PFSK-1 (cell line): Measurements from ENCODE around the gene RPP30.

Source experiments
- FOXP2 ChIP-seq: optimal IDR thresholded peaks from 2 replicates; pipeline ENCODE3; 2011; ENCODE audit warnings: borderline replicate concordance, control low read depth, inconsistent platforms; ENCODE audit not compliant: insufficient read depth; ENCODE audit errors: extremely low read length, extremely low read depth
- POLR2AphosphoS5 ChIP-seq: IDR thresholded peaks from 2 replicates; pipeline ENCODE4 v1.6.1; 2012; ENCODE audit warnings: low read depth, mild to moderate bottlenecking, control low read depth, low read length, moderate library complexity
- SIN3A ChIP-seq: IDR thresholded peaks from 2 replicates; pipeline ENCODE4 v1.6.1; 2012; ENCODE audit warnings: mild to moderate bottlenecking, low read length, moderate library complexity, borderline replicate concordance; ENCODE audit not compliant: insufficient read depth
- TAF1 ChIP-seq: IDR thresholded peaks from 2 replicates; pipeline ENCODE4 v1.6.1; 2012; ENCODE audit warnings: low read length, control low read depth, borderline replicate concordance; ENCODE audit not compliant: insufficient read depth
- TF ChIP-seq, protein P1 (sequence below), 2 experiments: IDR thresholded peaks; 2 replicates each; pipeline versions ENCODE4 v1.6.1 to v1.8.0; 2011 to 2012; ENCODE audit warnings: low read depth in 2 of 2, low read length in 2 of 2, control low read depth in 1 of 2, inconsistent platforms in 1 of 2, mild to moderate bottlenecking in 1 of 2, moderate library complexity in 1 of 2; ENCODE audit not compliant: insufficient read depth in 1 of 2

Gene RPP30

DNA sequence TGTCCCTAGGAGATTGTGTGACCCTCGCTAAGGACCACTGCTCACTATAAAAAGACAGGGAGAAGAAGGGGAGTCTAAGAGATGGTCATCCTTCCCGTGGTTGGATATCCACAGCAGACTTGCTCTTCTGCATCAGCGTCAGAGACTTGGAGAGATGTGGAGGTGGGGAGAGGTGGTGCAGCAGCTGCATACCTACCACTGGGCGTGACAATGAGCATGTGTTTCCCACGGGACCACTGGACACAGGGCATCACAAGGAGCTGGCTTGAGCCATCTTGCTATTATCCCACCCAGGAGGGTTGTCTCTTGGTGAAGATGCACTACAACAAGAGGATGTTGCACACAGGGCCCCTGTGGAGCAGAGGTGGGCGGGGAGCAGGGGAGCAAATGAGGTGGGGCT is 67.9 kb downstream of the RPP30 start:
- TF ChIP-seq SIN3A (no peak), TAF1 (no peak), POLR2AphosphoS5 (no peak), FOXP2 (no peak)
- TF ChIP-seq, protein P1, sequence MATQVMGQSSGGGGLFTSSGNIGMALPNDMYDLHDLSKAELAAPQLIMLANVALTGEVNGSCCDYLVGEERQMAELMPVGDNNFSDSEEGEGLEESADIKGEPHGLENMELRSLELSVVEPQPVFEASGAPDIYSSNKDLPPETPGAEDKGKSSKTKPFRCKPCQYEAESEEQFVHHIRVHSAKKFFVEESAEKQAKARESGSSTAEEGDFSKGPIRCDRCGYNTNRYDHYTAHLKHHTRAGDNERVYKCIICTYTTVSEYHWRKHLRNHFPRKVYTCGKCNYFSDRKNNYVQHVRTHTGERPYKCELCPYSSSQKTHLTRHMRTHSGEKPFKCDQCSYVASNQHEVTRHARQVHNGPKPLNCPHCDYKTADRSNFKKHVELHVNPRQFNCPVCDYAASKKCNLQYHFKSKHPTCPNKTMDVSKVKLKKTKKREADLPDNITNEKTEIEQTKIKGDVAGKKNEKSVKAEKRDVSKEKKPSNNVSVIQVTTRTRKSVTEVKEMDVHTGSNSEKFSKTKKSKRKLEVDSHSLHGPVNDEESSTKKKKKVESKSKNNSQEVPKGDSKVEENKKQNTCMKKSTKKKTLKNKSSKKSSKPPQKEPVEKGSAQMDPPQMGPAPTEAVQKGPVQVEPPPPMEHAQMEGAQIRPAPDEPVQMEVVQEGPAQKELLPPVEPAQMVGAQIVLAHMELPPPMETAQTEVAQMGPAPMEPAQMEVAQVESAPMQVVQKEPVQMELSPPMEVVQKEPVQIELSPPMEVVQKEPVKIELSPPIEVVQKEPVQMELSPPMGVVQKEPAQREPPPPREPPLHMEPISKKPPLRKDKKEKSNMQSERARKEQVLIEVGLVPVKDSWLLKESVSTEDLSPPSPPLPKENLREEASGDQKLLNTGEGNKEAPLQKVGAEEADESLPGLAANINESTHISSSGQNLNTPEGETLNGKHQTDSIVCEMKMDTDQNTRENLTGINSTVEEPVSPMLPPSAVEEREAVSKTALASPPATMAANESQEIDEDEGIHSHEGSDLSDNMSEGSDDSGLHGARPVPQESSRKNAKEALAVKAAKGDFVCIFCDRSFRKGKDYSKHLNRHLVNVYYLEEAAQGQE (IDR thresholded peaks at IDR 0.05; ENCODE audit: insufficient read depth in 1 of 2, low read depth in 2 of 2, low read length in 2 of 2), result no peak

DNA sequence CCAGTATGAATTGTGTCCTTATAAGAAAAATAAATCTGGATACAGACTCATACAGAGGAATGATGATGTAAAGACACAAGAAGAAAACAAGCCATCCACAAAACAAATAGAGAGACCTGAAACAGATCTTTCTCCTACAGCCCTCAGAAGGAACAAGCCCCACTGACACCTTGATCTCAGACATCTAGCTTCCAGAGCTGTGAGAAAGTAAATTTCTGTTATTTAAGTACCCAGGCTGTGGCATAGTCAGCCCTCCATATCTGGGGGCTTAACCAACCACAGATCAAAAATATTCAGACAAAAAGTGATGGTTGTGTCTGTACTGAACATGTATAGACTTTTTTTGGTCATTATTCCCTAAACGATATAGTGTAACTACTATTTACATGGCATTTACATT is 73.0 kb downstream of the RPP30 start:
- TF ChIP-seq SIN3A (no peak), POLR2AphosphoS5 (no peak), TAF1 (no peak), FOXP2 (no peak)
- TF ChIP-seq, protein P1 (IDR thresholded peaks at IDR 0.05; ENCODE audit: insufficient read depth in 1 of 2, low read depth in 2 of 2, low read length in 2 of 2), result no peak

DNA sequence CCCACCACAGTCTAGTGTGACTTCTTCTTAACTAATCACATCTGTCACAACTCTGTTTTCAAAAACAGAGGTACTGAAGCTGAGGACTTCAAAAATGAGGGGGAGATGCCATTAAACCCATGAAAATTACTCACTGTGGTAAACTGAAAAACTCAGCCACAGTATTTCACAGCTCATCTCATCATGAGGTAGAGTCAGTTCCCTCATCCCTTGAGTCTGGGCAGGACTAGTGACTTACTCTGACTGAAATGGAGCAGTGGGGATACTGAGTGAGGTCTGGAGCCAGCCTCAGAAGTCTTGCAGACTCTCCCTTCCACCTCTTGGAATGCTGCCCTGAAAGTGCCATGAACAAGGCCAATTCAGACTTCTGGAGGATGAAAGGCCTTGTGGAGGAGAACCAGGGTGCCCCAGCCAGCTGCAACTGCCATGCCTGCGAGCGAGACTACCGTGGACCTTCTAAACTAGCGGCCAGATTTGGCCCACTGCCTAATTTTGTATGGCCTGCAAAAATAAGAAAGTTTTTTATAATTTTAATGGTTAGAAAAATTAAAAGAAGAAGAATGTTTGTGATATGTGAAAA is 73.8 kb downstream of the RPP30 start:
- TF ChIP-seq FOXP2, result no peak
- TF ChIP-seq, protein P1 (IDR thresholded peaks at IDR 0.05; ENCODE audit: insufficient read depth in 1 of 2, low read depth in 2 of 2, low read length in 2 of 2), result no peak
- TF ChIP-seq TAF1, result no peak
- TF ChIP-seq POLR2AphosphoS5, result no peak
- TF ChIP-seq SIN3A, result no peak

DNA sequence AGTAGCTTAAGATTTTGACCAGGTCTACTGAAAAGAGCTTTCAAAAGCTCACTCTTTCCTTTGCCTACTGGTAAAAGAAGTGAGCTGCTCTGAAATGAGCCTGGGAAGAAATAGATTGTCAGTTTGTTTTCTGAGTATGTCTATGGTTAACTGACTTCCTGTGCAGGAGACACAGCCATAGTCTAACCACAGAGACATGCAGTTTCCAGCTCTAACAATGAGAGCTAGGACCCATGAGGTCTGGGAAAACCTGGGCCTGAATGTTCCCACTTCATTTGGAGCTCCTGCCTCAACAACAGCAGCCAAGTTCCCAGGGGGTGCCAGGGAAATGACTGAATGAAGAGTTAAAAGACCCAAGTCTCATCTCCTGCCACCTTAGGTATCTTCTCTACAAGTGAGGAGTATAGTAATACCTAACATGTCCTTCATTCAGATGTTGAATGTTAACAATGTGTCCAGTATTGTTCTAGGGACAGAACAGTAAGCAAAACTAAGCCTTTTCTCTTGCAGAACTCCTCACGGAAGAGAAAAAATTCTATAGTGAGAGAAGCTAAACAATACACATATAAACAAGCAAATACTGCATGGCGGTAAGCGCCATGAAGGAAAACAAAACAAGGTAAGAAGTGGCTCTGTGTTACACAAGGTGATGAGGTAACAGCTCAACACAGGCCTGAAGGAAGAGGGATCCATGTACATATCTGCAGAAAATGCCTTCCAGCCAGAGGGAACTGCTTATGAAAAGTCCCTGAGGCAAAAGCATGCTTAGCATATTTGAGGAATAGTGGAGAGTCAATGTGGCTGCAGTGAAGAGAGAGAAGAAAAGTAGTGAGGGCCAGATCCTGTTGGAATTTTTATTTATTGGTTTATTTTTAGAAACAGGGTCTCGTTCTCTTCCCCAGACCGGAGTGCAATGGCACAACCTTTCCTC is 75.5 kb downstream of the RPP30 start:
- no peak for TF ChIP-seq SIN3A
- TF ChIP-seq TAF1, result no peak
- no peak for TF ChIP-seq FOXP2
- TF ChIP-seq POLR2AphosphoS5, result no peak
- TF ChIP-seq, protein P1 (IDR thresholded peaks at IDR 0.05; ENCODE audit: insufficient read depth in 1 of 2, low read depth in 2 of 2, low read length in 2 of 2), result no peak
